ENCODE results near the gene MED12L. TPM values are rescaled to one million over a fixed set of nuclear protein-coding genes. Genes with fewer than 3 reads are reported as not detected.

MED12L gene
- total RNA-seq, 2 experiments from 2014 or later = 12.6 to 32.7 TPM

- no peaks in the 10 kb centered on the region for H3K79me2 ChIP-seq (ENCODE audit: insufficient read depth, low read depth, low read length)
- intact Hi-C loops (cut with micrococcal nuclease; ENCODE audit: unreplicated experiment) = loop anchor here (1.0 to 10.0 kb wide), 5 partner anchors 61 to 611 kb away; partner anchors contain the start of gene MED12L
- H4K20me1 ChIP-seq (ENCODE audit: insufficient read depth, low read length) = peaks cover 3% of the 10 kb centered on the region; the same call in 1 of the 2 replicates
- DNase-seq (ENCODE audit: low spot score) = peak; percentile 83
- H3K4me3 ChIP-seq (ENCODE audit: low read depth, low read length, poor library complexity, severe bottlenecking) = peak overlapping the region; percentile 10
- TF ChIP-seq CTCF (conservative IDR thresholded peaks at IDR 0.05; ENCODE audit: low read length) (peak; percentile 96), EZH2phosphoT487 (IDR thresholded peaks at IDR 0.05; ENCODE audit: borderline replicate concordance, low read depth, low read length) (no peak)
- peak overlapping the region; percentile 45; the same call in 1 of the 2 replicates for H2AFZ ChIP-seq (ENCODE audit: low read length)
- no peaks in the 10 kb centered on the region for H3K9me3 ChIP-seq (ENCODE audit: low read length)
- peak overlapping the region; percentile 57 for H3K4me2 ChIP-seq (ENCODE audit: low read length)
- H3K9me2 ChIP-seq (ENCODE audit: insufficient read depth, low read length) = no peaks in the 10 kb centered on the region
- no peak overlapping the region for H3K27ac ChIP-seq (ENCODE audit: low read depth, low read length, poor library complexity, severe bottlenecking)
- no TSS peak for BruUV-seq (replicated peaks)
- peaks cover 12% of the 10 kb centered on the region for H3K4me1 ChIP-seq (ENCODE audit: insufficient read depth, low read length, poor library complexity, severe bottlenecking)
- CTCF ChIA-PET (ENCODE audit: unreplicated experiment) = no interaction called here
- no peaks in the 10 kb centered on the region for H3K36me3 ChIP-seq (ENCODE audit: insufficient read depth, low read length)
- POLR2A ChIA-PET = interaction anchor here (1.4 kb wide), 1 partner anchor 61 kb away, joined by 5 read pairs; the partner anchor contains the start of gene MED12L
These were observed 60.7 kb downstream of the MED12L start for GRCh38 chr3:151146071-151146730.

- peaks cover 3% of the 10 kb centered on the region; the same call in 1 of the 2 replicates for H4K20me1 ChIP-seq (ENCODE audit: insufficient read depth, low read length)
- no peak overlapping the region for H3K4me2 ChIP-seq (ENCODE audit: low read length)
- H3K27ac ChIP-seq (ENCODE audit: low read depth, low read length, poor library complexity, severe bottlenecking) = no peak overlapping the region
- H3K36me3 ChIP-seq (ENCODE audit: insufficient read depth, low read length) = no peaks in the 10 kb centered on the region
- H3K9me2 ChIP-seq (ENCODE audit: insufficient read depth, low read length) = no peaks in the 10 kb centered on the region
- CTCF ChIA-PET (ENCODE audit: unreplicated experiment) = no interaction called here
- intact Hi-C loops (cut with micrococcal nuclease; ENCODE audit: unreplicated experiment) = loop anchor here (1.0 to 10.0 kb wide), 5 partner anchors 61 to 612 kb away; partner anchors contain the start of gene MED12L
- no peaks in the 10 kb centered on the region for H3K9me3 ChIP-seq (ENCODE audit: low read length)
- no peaks in the 10 kb centered on the region for H3K79me2 ChIP-seq (ENCODE audit: insufficient read depth, low read depth, low read length)
- POLR2A ChIA-PET = interaction anchor here (0.5 to 1.4 kb wide), 2 partner anchors 61 to 163 kb away, joined by 3 to 5 read pairs; partner anchors contain the start of gene MED12L
- peaks cover 12% of the 10 kb centered on the region for H3K4me1 ChIP-seq (ENCODE audit: insufficient read depth, low read length, poor library complexity, severe bottlenecking)
- H3K4me3 ChIP-seq (ENCODE audit: low read depth, low read length, poor library complexity, severe bottlenecking) = no peak overlapping the region
- no TSS peak for BruUV-seq (replicated peaks)
- DNase-seq (ENCODE audit: low spot score) = no peak
- no peak for TF ChIP-seq CTCF (conservative IDR thresholded peaks at IDR 0.05; ENCODE audit: low read length)
- TF ChIP-seq EZH2phosphoT487 (IDR thresholded peaks at IDR 0.05; ENCODE audit: borderline replicate concordance, low read depth, low read length) = no peak
- no peak overlapping the region for H2AFZ ChIP-seq (ENCODE audit: low read length)
These were observed 61.2 kb downstream of the MED12L start for GRCh38 chr3:151146731-151147091.

GRCh38 chr3:151147299-151147698 lies 61.8 kb downstream of the MED12L start:
- peaks cover 12% of the 10 kb centered on the region for H3K4me1 ChIP-seq (ENCODE audit: insufficient read depth, low read length, poor library complexity, severe bottlenecking)
- no peak overlapping the region for H3K27ac ChIP-seq (ENCODE audit: low read depth, low read length, poor library complexity, severe bottlenecking)
- TF ChIP-seq EZH2phosphoT487 (IDR thresholded peaks at IDR 0.05; ENCODE audit: borderline replicate concordance, low read depth, low read length) (no peak), CTCF (conservative IDR thresholded peaks at IDR 0.05; ENCODE audit: low read length) (no peak)
- ChIA-PET POLR2A (interaction anchor here (0.5 kb wide), 1 partner anchor 162 kb away, joined by 3 read pairs; no protein-coding TSS in a partner anchor), CTCF (ENCODE audit: unreplicated experiment) (no interaction called here)
- no peaks in the 10 kb centered on the region for H3K36me3 ChIP-seq (ENCODE audit: insufficient read depth, low read length)
- no TSS peak for BruUV-seq (replicated peaks)
- intact Hi-C loops (cut with micrococcal nuclease; ENCODE audit: unreplicated experiment) = loop anchor here (10.0 kb wide), 1 partner anchor 612 kb away; no protein-coding TSS in a partner anchor
- DNase-seq (ENCODE audit: low spot score) = no peak
- no peak overlapping the region for H2AFZ ChIP-seq (ENCODE audit: low read length)
- H3K4me2 ChIP-seq (ENCODE audit: low read length) = no peak overlapping the region
- no peaks in the 10 kb centered on the region for H3K9me3 ChIP-seq (ENCODE audit: low read length)
- no peaks in the 10 kb centered on the region for H3K9me2 ChIP-seq (ENCODE audit: insufficient read depth, low read length)
- no peak overlapping the region for H3K4me3 ChIP-seq (ENCODE audit: low read depth, low read length, poor library complexity, severe bottlenecking)
- H4K20me1 ChIP-seq (ENCODE audit: insufficient read depth, low read length) = peaks cover 3% of the 10 kb centered on the region; the same call in 1 of the 2 replicates
- H3K79me2 ChIP-seq (ENCODE audit: insufficient read depth, low read depth, low read length) = no peaks in the 10 kb centered on the region

Measured in OCI-LY7 (cell line).